Gastroesophageal sphincter (tissue), 2 donors: Measurements from ENCODE around the gene E2F4.

Source experiments
- POLR2A ChIP-seq, 2 donors: fragments of 450-650 bp; IDR thresholded peaks; one replicate each; pipeline ENCODE4 v1.6.1; 2017; ENCODE audit warnings: antibody characterized with exemption in 2 of 2, mild to moderate bottlenecking in 2 of 2, moderate library complexity in 1 of 2
- POLR2AphosphoS5 ChIP-seq: sonication (generic); formaldehyde crosslinking; IDR thresholded peaks from one replicate; pipeline ENCODE4 v1.6.1; 2017; ENCODE audit warnings: antibody characterized with exemption

DNA sequence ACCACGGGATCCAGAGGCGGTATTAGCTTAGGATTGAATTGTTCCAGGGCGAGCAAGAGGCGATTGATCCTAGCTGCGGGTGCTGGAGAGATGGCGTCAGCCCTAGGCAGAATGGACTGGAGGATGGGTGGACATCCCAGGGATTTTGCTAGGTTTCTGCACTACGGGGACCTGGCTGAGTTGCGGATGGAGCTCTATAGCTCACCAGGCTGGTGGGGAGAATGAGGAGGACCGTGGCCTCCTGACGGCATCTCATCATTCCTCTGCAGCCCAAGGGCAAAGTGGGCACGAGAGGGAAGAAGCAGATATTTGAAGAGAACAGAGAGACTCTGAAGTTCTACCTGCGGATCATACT is 35.6 kb downstream of the E2F4 start:
- TF ChIP-seq POLR2A (IDR thresholded peaks at IDR 0.05) = no peak
- TF ChIP-seq POLR2AphosphoS5 = no peak
